Astrocyte of the spinal cord (primary cell): ENCODE results near the gene SNAP25.

Experiments used
- DNase-seq: peaks from one replicate; pipeline ENCODE4 v3.0.0; 2011; ENCODE audit warnings: low read depth, low spot score
- H3K4me3 ChIP-seq: 2 replicates; pipeline ENCODE4 v1.5.1; 2011; ENCODE audit warnings: low read depth, mild to moderate bottlenecking, low read length, moderate library complexity
- in situ Hi-C: cut with HindIII; loops from 2 replicates; pipeline ENCODE4 v1.10.0; 2017; ENCODE audit warnings: low sequenced_read_pairs
- TF ChIP-seq, protein P1 (sequence below): IDR thresholded peaks from 2 replicates; pipeline ENCODE4 v1.5.1; 2012; ENCODE audit warnings: low read depth, mild to moderate bottlenecking, low read length, inconsistent platforms

The SNAP25 gene

GRCh38 chr20:10307359-10307735 lies 88.7 kb downstream of the SNAP25 start:
- DNase-seq, result no peak
- in situ Hi-C loops, result no loop called here
- H3K4me3 ChIP-seq, result no peak overlapping the region
- TF ChIP-seq, protein P1, sequence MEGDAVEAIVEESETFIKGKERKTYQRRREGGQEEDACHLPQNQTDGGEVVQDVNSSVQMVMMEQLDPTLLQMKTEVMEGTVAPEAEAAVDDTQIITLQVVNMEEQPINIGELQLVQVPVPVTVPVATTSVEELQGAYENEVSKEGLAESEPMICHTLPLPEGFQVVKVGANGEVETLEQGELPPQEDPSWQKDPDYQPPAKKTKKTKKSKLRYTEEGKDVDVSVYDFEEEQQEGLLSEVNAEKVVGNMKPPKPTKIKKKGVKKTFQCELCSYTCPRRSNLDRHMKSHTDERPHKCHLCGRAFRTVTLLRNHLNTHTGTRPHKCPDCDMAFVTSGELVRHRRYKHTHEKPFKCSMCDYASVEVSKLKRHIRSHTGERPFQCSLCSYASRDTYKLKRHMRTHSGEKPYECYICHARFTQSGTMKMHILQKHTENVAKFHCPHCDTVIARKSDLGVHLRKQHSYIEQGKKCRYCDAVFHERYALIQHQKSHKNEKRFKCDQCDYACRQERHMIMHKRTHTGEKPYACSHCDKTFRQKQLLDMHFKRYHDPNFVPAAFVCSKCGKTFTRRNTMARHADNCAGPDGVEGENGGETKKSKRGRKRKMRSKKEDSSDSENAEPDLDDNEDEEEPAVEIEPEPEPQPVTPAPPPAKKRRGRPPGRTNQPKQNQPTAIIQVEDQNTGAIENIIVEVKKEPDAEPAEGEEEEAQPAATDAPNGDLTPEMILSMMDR, result no peak

DNA sequence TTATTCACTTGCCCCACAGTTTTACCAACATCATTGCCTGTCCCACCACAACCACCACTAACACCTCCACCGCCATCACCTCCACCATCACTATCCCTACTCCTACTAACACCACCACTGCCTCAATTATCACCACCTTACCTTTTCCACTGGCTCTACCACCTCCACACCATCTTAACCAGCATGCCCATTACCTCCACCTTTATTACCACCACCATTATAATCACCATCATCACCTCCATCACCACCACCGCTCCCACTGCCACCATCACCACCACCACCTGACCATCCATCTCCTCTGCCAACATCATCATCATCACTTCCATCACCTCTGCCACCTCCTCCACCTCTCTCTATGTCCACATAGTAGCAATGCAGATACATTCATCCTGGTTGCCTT lies 90.0 kb downstream of the SNAP25 start:
- TF ChIP-seq, protein P1, result no peak
- no peak overlapping the region for H3K4me3 ChIP-seq
- DNase-seq, result no peak
- in situ Hi-C loops, result no loop called here

- TF ChIP-seq, protein P1, result no peak
- DNase-seq, result peak; percentile 95
- in situ Hi-C loops, result no loop called here
- H3K4me3 ChIP-seq, result no peak overlapping the region
Observed at GRCh38 chr20:10309326-10309725, 90.7 kb downstream of the SNAP25 start.

DNA sequence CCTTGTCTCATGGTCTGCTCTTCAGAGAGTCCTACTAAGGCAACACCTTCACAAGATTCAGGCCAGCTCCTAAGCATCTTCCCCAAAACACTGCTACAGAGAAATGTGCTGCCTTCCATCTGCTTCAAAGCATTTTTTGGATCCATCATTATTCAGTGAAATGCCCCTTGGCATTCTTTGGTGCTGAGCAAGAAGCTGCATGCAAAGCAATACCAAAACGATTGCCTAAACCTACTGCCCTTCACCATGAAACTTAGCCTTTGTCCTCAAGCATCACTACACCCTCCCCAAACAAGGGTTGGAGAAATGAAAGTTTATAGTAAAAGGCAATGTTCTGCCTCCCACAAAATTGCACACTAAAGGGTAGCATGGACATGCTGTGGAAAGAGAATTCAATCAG lies 93.5 kb downstream of the SNAP25 start:
- TF ChIP-seq, protein P1, result no peak
- DNase-seq, result no peak
- in situ Hi-C loops, result no loop called here
- no peak overlapping the region for H3K4me3 ChIP-seq

- DNase-seq, result peak; percentile 29
- TF ChIP-seq, protein P1, result no peak
- H3K4me3 ChIP-seq, result no peak overlapping the region
- in situ Hi-C loops, result no loop called here
Observed at GRCh38 chr20:10313215-10313614, 94.6 kb downstream of the SNAP25 start.

- peak; percentile 22 for DNase-seq
- in situ Hi-C loops, result no loop called here
- TF ChIP-seq, protein P1, result no peak
- no peak overlapping the region for H3K4me3 ChIP-seq
Observed at GRCh38 chr20:10313701-10314100, 95.1 kb downstream of the SNAP25 start.

DNA sequence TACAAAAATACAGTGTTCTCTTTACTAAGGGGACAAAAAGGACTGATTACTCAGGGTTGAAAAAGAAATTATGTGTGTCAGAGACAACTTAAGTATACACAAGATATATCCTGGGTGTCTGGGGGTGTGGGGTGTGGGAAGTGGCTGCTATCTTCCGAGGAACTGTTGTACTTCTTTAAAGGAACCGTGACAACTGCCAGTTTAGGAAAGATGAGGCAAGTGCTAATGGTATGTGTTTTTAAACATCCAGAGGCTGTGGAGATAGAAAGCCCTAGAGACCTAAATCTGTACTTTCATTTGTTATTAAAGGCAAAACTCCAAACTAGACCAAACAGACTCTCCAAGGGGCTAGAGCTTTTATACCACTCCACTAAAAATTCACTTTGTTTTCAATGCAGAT lies 95.6 kb downstream of the SNAP25 start:
- in situ Hi-C loops, result no loop called here
- TF ChIP-seq, protein P1, result no peak
- no peak overlapping the region for H3K4me3 ChIP-seq
- DNase-seq, result peak; percentile 82
